ENCODE measurements around the gene VCP. TPM values are rescaled to one million over a fixed set of nuclear protein-coding genes. Genes with fewer than 3 reads are reported as not detected.

VCP gene
- total RNA-seq, 1 donor from 2014 or later = 420 TPM

- DNase-seq (ENCODE audit: low read depth) = no peak
Measured at GRCh38 chr9:35103660-35104191, 31.3 kb upstream of the VCP start.

GRCh38 chr9:35102769-35103659 lies 30.6 kb upstream of the VCP start, which contains the start of gene STOML2:
Gene STOML2, minus strand, starts transcription at chr9:35103131. Its CDS starts 37 bp downstream, at chr9:35103094.
- DNase-seq (ENCODE audit: low read depth) = peak; percentile 94

- DNase-seq (ENCODE audit: low read depth) = no peak
Measured at GRCh38 chr9:35102465-35102768, 30.0 kb upstream of the VCP start.

GRCh38 chr9:35097573-35097972 lies 25.1 kb upstream of the VCP start:
- no peak for DNase-seq (ENCODE audit: low read depth)

GRCh38 chr9:35096035-35096849 lies 23.8 kb upstream of the VCP start, which contains the start of gene PIGO:
Gene PIGO, minus strand, starts transcription at chr9:35096591. Its CDS starts 1,026 bp downstream, at chr9:35095565.
- DNase-seq (ENCODE audit: low read depth) = peak; percentile 60

- DNase-seq (ENCODE audit: low read depth) = no peak
Measured at GRCh38 chr9:35091536-35091935, 19.1 kb upstream of the VCP start.

- DNase-seq (ENCODE audit: low read depth) = no peak
Measured at GRCh38 chr9:35089434-35089833, 17.0 kb upstream of the VCP start.

- no peak for DNase-seq (ENCODE audit: low read depth)
Measured at GRCh38 chr9:35085078-35085477, 12.7 kb upstream of the VCP start.

- DNase-seq (ENCODE audit: low read depth) = peak; percentile 85
Measured at GRCh38 chr9:35079426-35080341, 7.3 kb upstream of the VCP start, which contains the start of gene FANCG. Gene FANCG, minus strand, starts transcription at chr9:35079942. Its CDS starts 418 bp downstream, at chr9:35079524.

- DNase-seq (ENCODE audit: low read depth) = no peak
Measured at GRCh38 chr9:35079041-35079425, 6.6 kb upstream of the VCP start.

GRCh38 chr9:35078066-35078465 lies 5.6 kb upstream of the VCP start:
- DNase-seq (ENCODE audit: low read depth) = no peak

GRCh38 chr9:35076848-35077247 lies 4.4 kb upstream of the VCP start:
- no peak for DNase-seq (ENCODE audit: low read depth)

GRCh38 chr9:35075358-35075757 lies 2.9 kb upstream of the VCP start:
- DNase-seq (ENCODE audit: low read depth) = no peak

- no peak for DNase-seq (ENCODE audit: low read depth)
Measured at GRCh38 chr9:35074791-35075190, 2.4 kb upstream of the VCP start.

- no peak for DNase-seq (ENCODE audit: low read depth)
Measured at GRCh38 chr9:35074141-35074540, 1.7 kb upstream of the VCP start.

GRCh38 chr9:35073279-35073612 lies 821 bp upstream of the VCP start:
- no peak for DNase-seq (ENCODE audit: low read depth)

- DNase-seq (ENCODE audit: low read depth) = peak; percentile 42
Measured at GRCh38 chr9:35071814-35072460, 488 bp downstream of the VCP start.

GRCh38 chr9:35070823-35071813 lies 1.3 kb downstream of the VCP start:
- DNase-seq (ENCODE audit: low read depth) = peak; percentile 65

GRCh38 chr9:35069020-35069419 lies 3.4 kb downstream of the VCP start:
- DNase-seq (ENCODE audit: low read depth) = no peak

GRCh38 chr9:35067056-35067455 lies 5.4 kb downstream of the VCP start:
- DNase-seq (ENCODE audit: low read depth) = no peak
